RWPE2 (cell line): ENCODE measurements around the gene SDSL.

Experiments used
- ATAC-seq: fragments of 200-7000 bp; cut with Tn5 transposase; 3 replicates; pipeline ENCODE4 v1.9.1; 2021; ENCODE audit warnings: low read depth
- DNase-seq: peaks from one replicate; pipeline ENCODE4 v3.0.0-alpha.2; 2020; ENCODE audit warnings: low spot score
- H3K27ac ChIP-seq: fragments of 450-650 bp; 2 replicates; pipeline ENCODE4 v1.5.1; 2017; ENCODE audit warnings: mild to moderate bottlenecking; ENCODE audit not compliant: poor library complexity, severe bottlenecking
- H3K27me3 ChIP-seq: fragments of 250-450 bp; sonication (Bioruptor Pico); 2 replicates; pipeline ENCODE4 v1.5.1; 2021; ENCODE audit warnings: mild to moderate bottlenecking, moderate library complexity; ENCODE audit not compliant: insufficient read depth, poor library complexity, severe bottlenecking
- H3K36me3 ChIP-seq: fragments of 250-450 bp; sonication (Bioruptor Pico); 2 replicates; pipeline ENCODE4 v1.5.1; 2020; ENCODE audit warnings: low read depth, mild to moderate bottlenecking, moderate library complexity
- H3K4me1 ChIP-seq: fragments of 250-450 bp; sonication (Bioruptor Pico); 2 replicates; pipeline ENCODE4 v1.5.1; 2021; ENCODE audit warnings: mild to moderate bottlenecking, moderate library complexity; ENCODE audit not compliant: insufficient read depth, poor library complexity, severe bottlenecking
- H3K4me3 ChIP-seq: fragments of 250-450 bp; sonication (Bioruptor Pico); 2 replicates; pipeline ENCODE4 v1.5.1; 2021; ENCODE audit warnings: mild to moderate bottlenecking, moderate library complexity; ENCODE audit not compliant: severe bottlenecking
- H3K9me3 ChIP-seq: fragments of 250-450 bp; sonication (Bioruptor Pico); 2 replicates; pipeline ENCODE4 v1.5.1; 2021; ENCODE audit warnings: mild to moderate bottlenecking, moderate library complexity; ENCODE audit not compliant: severe bottlenecking
- CTCF ChIP-seq: fragments of 450-650 bp; IDR thresholded peaks from one replicate; pipeline ENCODE4 v1.5.1; 2017; ENCODE audit warnings: mild to moderate bottlenecking, moderate library complexity; ENCODE audit not compliant: poor library complexity, severe bottlenecking

SDSL gene

GRCh38 chr12:113439301-113439597 is 17.1 kb downstream of the SDSL start:
- Histone ChIP-seq H3K36me3 (no peaks in the 10 kb centered on the region), H3K9me3 (no peaks in the 10 kb centered on the region), H3K27me3 (peaks cover 5% of the 10 kb centered on the region), H3K27ac (no peak overlapping the region), H3K4me3 (no peak overlapping the region), H3K4me1 (no peaks in the 10 kb centered on the region)
- TF ChIP-seq CTCF: no peak
- no peak for ATAC-seq
- no peak for DNase-seq

- Histone ChIP-seq H3K27ac (no peak overlapping the region), H3K27me3 (peaks cover 5% of the 10 kb centered on the region), H3K4me1 (no peaks in the 10 kb centered on the region), H3K4me3 (no peak overlapping the region), H3K9me3 (no peaks in the 10 kb centered on the region), H3K36me3 (no peaks in the 10 kb centered on the region)
- peak; percentile 70 for TF ChIP-seq CTCF
- ATAC-seq (peak; percentile 62; the same call in 2 of the 3 replicates), DNase-seq (no peak)
Measured at GRCh38 chr12:113439606-113440030, 17.4 kb downstream of the SDSL start.

GRCh38 chr12:113440336-113440735 is 18.2 kb downstream of the SDSL start:
- no peak for TF ChIP-seq CTCF
- Histone ChIP-seq H3K9me3 (no peaks in the 10 kb centered on the region), H3K4me1 (no peaks in the 10 kb centered on the region), H3K36me3 (no peaks in the 10 kb centered on the region), H3K27ac (no peak overlapping the region), H3K27me3 (peaks cover 5% of the 10 kb centered on the region), H3K4me3 (no peak overlapping the region)
- ATAC-seq (no peak), DNase-seq (no peak)

GRCh38 chr12:113440947-113441782 is 19.0 kb downstream of the SDSL start:
- Histone ChIP-seq H3K36me3 (no peaks in the 10 kb centered on the region), H3K4me1 (no peaks in the 10 kb centered on the region), H3K4me3 (no peak overlapping the region), H3K27me3 (peaks cover 5% of the 10 kb centered on the region), H3K9me3 (no peaks in the 10 kb centered on the region), H3K27ac (no peak overlapping the region)
- no peak for DNase-seq
- TF ChIP-seq CTCF: no peak
- no peak; the same call in 2 of the 3 replicates for ATAC-seq

GRCh38 chr12:113443030-113443539 is 20.9 kb downstream of the SDSL start:
- no peak overlapping the region for H3K27ac ChIP-seq
- H3K36me3 ChIP-seq: no peaks in the 10 kb centered on the region

More at GRCh38 chr12:113443030-113443539, 20.9 kb downstream of the SDSL start:
- Histone ChIP-seq H3K4me3 (no peak overlapping the region), H3K27me3 (peaks cover 5% of the 10 kb centered on the region), H3K9me3 (no peaks in the 10 kb centered on the region), H3K4me1 (no peaks in the 10 kb centered on the region)
- TF ChIP-seq CTCF: no peak
- ATAC-seq (no peak), DNase-seq (no peak)
